ENCODE results near the gene PRAMEF1.

Gene PRAMEF1

DNA sequence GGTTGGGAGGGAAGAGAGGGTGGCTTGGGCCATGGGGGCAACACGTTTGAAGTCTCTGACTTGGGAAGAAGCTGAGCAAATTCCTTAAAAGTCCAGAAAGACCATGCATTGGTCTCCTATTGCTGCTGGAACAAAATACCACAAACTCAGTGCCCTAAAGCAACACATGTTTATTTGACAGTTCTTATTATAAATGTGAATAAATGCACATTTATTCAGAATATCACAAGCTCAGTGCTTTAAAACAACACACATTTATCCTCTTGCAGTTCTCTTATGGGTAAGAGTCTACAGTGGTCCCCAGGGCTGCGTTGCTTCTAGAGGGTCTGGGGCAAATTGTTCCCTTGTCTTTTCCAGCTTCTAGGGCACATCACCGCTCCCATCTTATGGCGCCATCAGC lies 27.7 kb upstream of the PRAMEF1 start:
- POLR2A ChIA-PET, result interaction anchor here (0.8 kb wide), 1 partner anchor 13 kb away, joined by 14 read pairs; no protein-coding TSS in a partner anchor
- Histone ChIP-seq H3K9me3 (ENCODE audit: control insufficient read depth, insufficient read depth, low read depth, low read length) (no peaks in the 10 kb centered on the region), H3K27ac (ENCODE audit: extremely low read depth, low read depth, low read length) (no peak overlapping the region), H3K4me1 (ENCODE audit: control insufficient read depth, insufficient read depth, low read length) (no peaks in the 10 kb centered on the region), H3K4me3 (ENCODE audit: low read depth, low read length) (no peak overlapping the region), H3K36me3 (ENCODE audit: control insufficient read depth in 2 of 2, insufficient read depth in 1 of 2, low read length in 2 of 2) (no peaks in the 10 kb centered on the region)
- CTCF ChIA-PET, result no interaction called here
- TF ChIP-seq ZNF155 (tag by site-specific recombination; IDR thresholded peaks at IDR 0.05) (no peak), ZNF221 (tag by site-specific recombination; IDR thresholded peaks at IDR 0.05; ENCODE audit: borderline replicate concordance) (no peak), ZNF560 (tag by site-specific recombination; IDR thresholded peaks at IDR 0.05; ENCODE audit: borderline replicate concordance) (no peak), ZNF792 (tag by site-specific recombination; IDR thresholded peaks at IDR 0.05) (no peak), HOXD13 (CRISPR knock-in tag; IDR thresholded peaks at IDR 0.05; ENCODE audit: borderline replicate concordance) (no peak), ZNF768 (tag by site-specific recombination; IDR thresholded peaks at IDR 0.05) (no peak), SCRT1 (tag by site-specific recombination; IDR thresholded peaks at IDR 0.05; ENCODE audit: borderline replicate concordance) (no peak), ZNF449 (tag by site-specific recombination; IDR thresholded peaks at IDR 0.05) (no peak), TSHZ1 (tag by site-specific recombination; IDR thresholded peaks at IDR 0.05; ENCODE audit: borderline replicate concordance) (no peak), ZNF37A (tag by site-specific recombination; IDR thresholded peaks at IDR 0.05) (no peak)
- TF ChIP-seq, protein P1, sequence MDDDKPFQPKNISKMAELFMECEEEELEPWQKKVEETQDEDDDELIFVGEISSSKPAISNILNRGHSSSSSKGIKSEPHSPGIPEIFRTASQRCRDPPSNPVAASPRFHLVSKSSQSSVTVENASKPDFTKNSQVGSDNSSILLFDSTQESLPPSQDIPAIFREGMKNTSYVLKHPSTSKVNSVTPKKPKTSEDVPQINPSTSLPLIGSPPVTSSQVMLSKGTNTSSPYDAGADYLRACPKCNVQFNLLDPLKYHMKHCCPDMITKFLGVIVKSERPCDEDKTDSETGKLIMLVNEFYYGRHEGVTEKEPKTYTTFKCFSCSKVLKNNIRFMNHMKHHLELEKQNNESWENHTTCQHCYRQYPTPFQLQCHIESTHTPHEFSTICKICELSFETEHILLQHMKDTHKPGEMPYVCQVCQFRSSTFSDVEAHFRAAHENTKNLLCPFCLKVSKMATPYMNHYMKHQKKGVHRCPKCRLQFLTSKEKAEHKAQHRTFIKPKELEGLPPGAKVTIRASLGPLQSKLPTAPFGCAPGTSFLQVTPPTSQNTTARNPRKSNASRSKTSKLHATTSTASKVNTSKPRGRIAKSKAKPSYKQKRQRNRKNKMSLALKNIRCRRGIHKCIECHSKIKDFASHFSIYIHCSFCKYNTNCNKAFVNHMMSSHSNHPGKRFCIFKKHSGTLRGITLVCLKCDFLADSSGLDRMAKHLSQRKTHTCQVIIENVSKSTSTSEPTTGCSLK (tag by site-specific recombination; IDR thresholded peaks at IDR 0.05), result no peak

- Histone ChIP-seq H3K36me3 (ENCODE audit: control insufficient read depth in 2 of 2, insufficient read depth in 1 of 2, low read length in 2 of 2) (no peaks in the 10 kb centered on the region), H3K4me1 (ENCODE audit: control insufficient read depth, insufficient read depth, low read length) (no peaks in the 10 kb centered on the region), H3K9me3 (ENCODE audit: control insufficient read depth, insufficient read depth, low read depth, low read length) (no peaks in the 10 kb centered on the region), H3K4me3 (ENCODE audit: low read depth, low read length) (no peak overlapping the region), H3K27ac (ENCODE audit: extremely low read depth, low read depth, low read length) (no peak overlapping the region)
- ChIA-PET CTCF (no interaction called here), POLR2A (interaction anchor here (0.8 kb wide), 1 partner anchor 14 kb away, joined by 14 read pairs; no protein-coding TSS in a partner anchor)
- no peak for TF ChIP-seq ZNF530 (tag by site-specific recombination; IDR thresholded peaks at IDR 0.05; ENCODE audit: low read depth)
- no peak for TF ChIP-seq SP2 (tag by site-specific recombination; IDR thresholded peaks at IDR 0.05)
- TF ChIP-seq GLIS1 (tag by site-specific recombination; IDR thresholded peaks at IDR 0.05), result no peak
- TF ChIP-seq ZSCAN16 (tag by site-specific recombination; IDR thresholded peaks at IDR 0.05), result no peak
- no peak for TF ChIP-seq ZNF510 (tag by site-specific recombination; IDR thresholded peaks at IDR 0.05; ENCODE audit: insufficient replicate concordance)
- TF ChIP-seq ZNF10 (tag by site-specific recombination; IDR thresholded peaks at IDR 0.05), result no peak
- TF ChIP-seq, protein P2, sequence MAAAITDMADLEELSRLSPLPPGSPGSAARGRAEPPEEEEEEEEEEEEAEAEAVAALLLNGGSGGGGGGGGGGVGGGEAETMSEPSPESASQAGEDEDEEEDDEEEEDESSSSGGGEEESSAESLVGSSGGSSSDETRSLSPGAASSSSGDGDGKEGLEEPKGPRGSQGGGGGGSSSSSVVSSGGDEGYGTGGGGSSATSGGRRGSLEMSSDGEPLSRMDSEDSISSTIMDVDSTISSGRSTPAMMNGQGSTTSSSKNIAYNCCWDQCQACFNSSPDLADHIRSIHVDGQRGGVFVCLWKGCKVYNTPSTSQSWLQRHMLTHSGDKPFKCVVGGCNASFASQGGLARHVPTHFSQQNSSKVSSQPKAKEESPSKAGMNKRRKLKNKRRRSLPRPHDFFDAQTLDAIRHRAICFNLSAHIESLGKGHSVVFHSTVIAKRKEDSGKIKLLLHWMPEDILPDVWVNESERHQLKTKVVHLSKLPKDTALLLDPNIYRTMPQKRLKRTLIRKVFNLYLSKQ (tag by site-specific recombination; IDR thresholded peaks at IDR 0.05; ENCODE audit: borderline replicate concordance), result no peak
- TF ChIP-seq ZFP41 (tag by site-specific recombination; IDR thresholded peaks at IDR 0.05; ENCODE audit: borderline replicate concordance), result no peak
- TF ChIP-seq, protein P3, sequence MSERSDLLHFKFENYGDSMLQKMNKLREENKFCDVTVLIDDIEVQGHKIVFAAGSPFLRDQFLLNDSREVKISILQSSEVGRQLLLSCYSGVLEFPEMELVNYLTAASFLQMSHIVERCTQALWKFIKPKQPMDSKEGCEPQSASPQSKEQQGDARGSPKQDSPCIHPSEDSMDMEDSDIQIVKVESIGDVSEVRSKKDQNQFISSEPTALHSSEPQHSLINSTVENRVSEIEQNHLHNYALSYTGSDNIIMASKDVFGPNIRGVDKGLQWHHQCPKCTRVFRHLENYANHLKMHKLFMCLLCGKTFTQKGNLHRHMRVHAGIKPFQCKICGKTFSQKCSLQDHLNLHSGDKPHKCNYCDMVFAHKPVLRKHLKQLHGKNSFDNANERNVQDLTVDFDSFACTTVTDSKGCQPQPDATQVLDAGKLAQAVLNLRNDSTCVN (tag by site-specific recombination; optimal IDR thresholded peaks at IDR 0.05), result no peak
- no peak for TF ChIP-seq ZNF121 (tag by site-specific recombination; IDR thresholded peaks at IDR 0.05)
- no peak for TF ChIP-seq ZBTB1 (tag by site-specific recombination; IDR thresholded peaks at IDR 0.05)
- no peak for TF ChIP-seq ZNF423 (tag by site-specific recombination; IDR thresholded peaks at IDR 0.05)
- TF ChIP-seq ZNF549 (tag by site-specific recombination; IDR thresholded peaks at IDR 0.05), result no peak
- no peak for TF ChIP-seq ZNF416 (tag by site-specific recombination; IDR thresholded peaks at IDR 0.05)
- TF ChIP-seq ZNF843 (tag by site-specific recombination; IDR thresholded peaks at IDR 0.05), result no peak
These were observed 27.2 kb upstream of the PRAMEF1 start for GRCh38 chr1:12764016-12764415.
